OCI-LY7 (cell line): ENCODE measurements around the gene SHTN1. TPM values are rescaled to one million over a fixed set of nuclear protein-coding genes. Genes with fewer than 3 reads are reported as not detected.

Experiments
- BruUV-seq: library from RNA; stranded (reverse); fragments of 400-500 nt; replicated peaks from 2 replicates; lab custom pipeline; 2021; lab: Mats Ljungman, UMichigan
- CTCF ChIA-PET: fragments of 300-600 bp; sonication (Branson Sonifier 250); formaldehyde crosslinking; loops from one replicate; lab custom pipeline; 2022; ENCODE audit warnings: antibody characterized with exemption; ENCODE audit not compliant: unreplicated experiment; lab: Charles Lee
- POLR2A ChIA-PET: fragments of 300-600 bp; sonication (Branson Sonifier 250); formaldehyde crosslinking; loops from one replicate; lab custom pipeline; 2022; ENCODE audit warnings: antibody characterized with exemption; lab: Charles Lee
- DNase-seq: peaks from one replicate; pipeline ENCODE4 v3.0.0-alpha.2; 2015; ENCODE audit warnings: low spot score
- H2AFZ ChIP-seq: fragments of 200-600 bp; sonication (generic), shearing (Covaris generic); 2 replicates; pipeline ENCODE4 v1.6.1; 2014; ENCODE audit warnings: mild to moderate bottlenecking, antibody characterized with exemption, low read length, moderate library complexity
- H3K27ac ChIP-seq: fragments of 200-600 bp; sonication (generic); 2 replicates; pipeline ENCODE4 v1.5.1; 2014; ENCODE audit warnings: mixed run types, low read depth, mild to moderate bottlenecking, moderate library complexity, low read length, inconsistent platforms; ENCODE audit not compliant: poor library complexity, severe bottlenecking
- H3K36me3 ChIP-seq: fragments of 200-600 bp; sonication (generic); 2 replicates; pipeline ENCODE4 v1.6.1; 2014; ENCODE audit warnings: mild to moderate bottlenecking, antibody characterized with exemption, low read length, moderate library complexity, mixed read lengths; ENCODE audit not compliant: insufficient read depth
- H3K4me1 ChIP-seq: fragments of 200-600 bp; sonication (generic); 2 replicates; pipeline ENCODE4 v1.5.1; 2014; ENCODE audit warnings: mild to moderate bottlenecking, low read length; ENCODE audit not compliant: insufficient read depth, poor library complexity, severe bottlenecking
- H3K4me2 ChIP-seq: fragments of 200-600 bp; sonication (generic); 2 replicates; pipeline ENCODE4 v1.6.1; 2014; ENCODE audit warnings: mild to moderate bottlenecking, low read length
- H3K4me3 ChIP-seq: fragments of 200-600 bp; sonication (generic); 2 replicates; pipeline ENCODE4 v1.5.1; 2014; ENCODE audit warnings: mild to moderate bottlenecking, low read depth, low read length; ENCODE audit not compliant: poor library complexity, severe bottlenecking
- H3K79me2 ChIP-seq: fragments of 200-600 bp; sonication (generic); 2 replicates; pipeline ENCODE4 v1.6.1; 2016; ENCODE audit warnings: low read depth, mild to moderate bottlenecking, low read length, moderate library complexity, mixed read lengths; ENCODE audit not compliant: insufficient read depth
- H3K9me2 ChIP-seq: fragments of 200-600 bp; sonication (generic); 2 replicates; pipeline ENCODE4 v1.6.1; 2016; ENCODE audit warnings: mild to moderate bottlenecking, low read length, mixed read lengths; ENCODE audit not compliant: insufficient read depth
- H3K9me3 ChIP-seq: fragments of 200-600 bp; sonication (generic); 2 replicates; pipeline ENCODE4 v1.6.1; 2014; ENCODE audit warnings: mild to moderate bottlenecking, mixed run types, low read length, mixed read lengths
- H4K20me1 ChIP-seq: fragments of 200-600 bp; sonication (generic); 2 replicates; pipeline ENCODE4 v1.6.1; 2014; ENCODE audit warnings: mild to moderate bottlenecking, antibody characterized with exemption, low read length, moderate library complexity, mixed read lengths; ENCODE audit not compliant: insufficient read depth
- EZH2phosphoT487 ChIP-seq: fragments of 200-600 bp; sonication (generic); IDR thresholded peaks from 2 replicates; pipeline ENCODE4 v1.6.1; 2018; ENCODE audit warnings: low read depth, borderline replicate concordance, mild to moderate bottlenecking, mixed run types, antibody characterized with exemption, low read length, moderate library complexity, mixed read lengths
- intact Hi-C: fragments of 100-400 bp; cut with micrococcal nuclease; formaldehyde crosslinking; loops from one replicate; pipeline ENCODE4 v1.10.0; 2022; ENCODE audit not compliant: unreplicated experiment
- total RNA-seq, 2 experiments: library from RNA; depleted of rRNA in 1 of 2; stranded (reverse); fragments of >200 nt in 1 of 2; shearing (Covaris generic) in 1 of 2; gene quantifications; 2 replicates each; pipeline ENCODE4 v1.2.3, GENCODE V29; 2014 to 2022
- TF ChIP-seq, protein P1 (sequence below): fragments of 200-600 bp; sonication (generic); conservative IDR thresholded peaks from 2 replicates; pipeline ENCODE4 v1.5.1; 2014; ENCODE audit warnings: mild to moderate bottlenecking, antibody characterized with exemption, low read length, moderate library complexity, mixed read lengths

Gene SHTN1
- total RNA-seq, 2 experiments from 2014 or later: not detected

DNA sequence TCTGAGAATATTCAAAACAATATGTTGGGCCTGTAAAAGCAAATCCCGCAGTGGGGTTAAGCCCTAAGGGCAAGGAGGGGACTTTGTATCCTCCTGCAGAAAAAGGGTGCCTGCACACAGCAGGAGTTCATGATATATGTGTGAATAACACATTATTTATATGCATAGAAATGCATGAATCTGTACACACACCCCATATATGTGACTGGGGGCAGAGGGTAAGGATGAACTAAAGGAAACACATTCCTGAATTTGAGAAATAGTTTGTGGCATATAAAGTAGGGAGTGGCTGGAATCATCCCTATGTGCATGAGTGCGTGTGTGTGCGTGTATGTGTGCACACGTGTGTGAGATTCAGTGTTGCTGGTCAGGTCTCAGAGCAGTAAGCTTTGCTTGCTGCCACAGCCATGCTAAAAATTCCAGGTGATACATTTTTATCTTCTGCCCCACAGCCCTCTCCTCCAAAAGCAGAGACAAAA is 136.8 kb downstream of the SHTN1 start:
- TF ChIP-seq, protein P1, sequence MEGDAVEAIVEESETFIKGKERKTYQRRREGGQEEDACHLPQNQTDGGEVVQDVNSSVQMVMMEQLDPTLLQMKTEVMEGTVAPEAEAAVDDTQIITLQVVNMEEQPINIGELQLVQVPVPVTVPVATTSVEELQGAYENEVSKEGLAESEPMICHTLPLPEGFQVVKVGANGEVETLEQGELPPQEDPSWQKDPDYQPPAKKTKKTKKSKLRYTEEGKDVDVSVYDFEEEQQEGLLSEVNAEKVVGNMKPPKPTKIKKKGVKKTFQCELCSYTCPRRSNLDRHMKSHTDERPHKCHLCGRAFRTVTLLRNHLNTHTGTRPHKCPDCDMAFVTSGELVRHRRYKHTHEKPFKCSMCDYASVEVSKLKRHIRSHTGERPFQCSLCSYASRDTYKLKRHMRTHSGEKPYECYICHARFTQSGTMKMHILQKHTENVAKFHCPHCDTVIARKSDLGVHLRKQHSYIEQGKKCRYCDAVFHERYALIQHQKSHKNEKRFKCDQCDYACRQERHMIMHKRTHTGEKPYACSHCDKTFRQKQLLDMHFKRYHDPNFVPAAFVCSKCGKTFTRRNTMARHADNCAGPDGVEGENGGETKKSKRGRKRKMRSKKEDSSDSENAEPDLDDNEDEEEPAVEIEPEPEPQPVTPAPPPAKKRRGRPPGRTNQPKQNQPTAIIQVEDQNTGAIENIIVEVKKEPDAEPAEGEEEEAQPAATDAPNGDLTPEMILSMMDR: no peak
- TF ChIP-seq EZH2phosphoT487: no peak
- BruUV-seq: no TSS peak

DNA sequence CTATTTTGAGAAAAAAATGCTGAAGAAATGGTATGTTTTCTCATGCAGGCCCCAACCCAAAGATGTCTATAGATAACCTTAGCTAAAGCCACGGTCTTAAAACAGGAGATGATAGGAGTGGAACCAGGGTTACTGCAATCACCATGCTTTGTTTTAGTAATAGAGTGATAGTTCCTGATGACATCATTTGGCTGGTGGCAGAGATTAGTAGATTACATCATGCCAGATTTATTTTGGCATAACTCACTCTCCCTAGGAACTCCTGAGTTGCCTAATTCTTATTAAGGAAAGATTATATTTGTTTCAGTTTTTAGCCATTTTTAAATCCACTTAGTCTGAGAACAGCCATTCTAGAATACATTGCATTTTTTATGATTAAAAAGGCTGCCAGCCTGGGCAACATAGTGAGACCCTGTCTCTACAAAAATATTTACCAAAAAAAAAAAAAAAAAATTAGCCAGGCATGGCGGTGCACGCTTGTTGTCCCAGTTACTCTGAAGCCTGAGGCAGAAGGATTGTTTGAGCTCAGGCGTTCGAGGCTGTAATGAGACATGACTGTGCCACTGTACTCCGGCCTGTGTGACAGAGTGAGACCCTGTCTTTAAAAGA is 137.9 kb downstream of the SHTN1 start:
- no peak overlapping the region for H2AFZ ChIP-seq
- no peak for DNase-seq
- no peak overlapping the region for H3K27ac ChIP-seq
- no peaks in the 10 kb centered on the region for H3K79me2 ChIP-seq
- H3K4me1 ChIP-seq: no peaks in the 10 kb centered on the region
- POLR2A ChIA-PET: no interaction called here
- H3K9me3 ChIP-seq: no peaks in the 10 kb centered on the region
- no peaks in the 10 kb centered on the region for H3K36me3 ChIP-seq
- TF ChIP-seq, protein P1: no peak
- TF ChIP-seq EZH2phosphoT487: no peak
- H4K20me1 ChIP-seq: no peaks in the 10 kb centered on the region
- H3K4me2 ChIP-seq: no peak overlapping the region
- intact Hi-C loops: no loop called here
- CTCF ChIA-PET: no interaction called here
- BruUV-seq: no TSS peak
- no peak overlapping the region for H3K4me3 ChIP-seq
- no peaks in the 10 kb centered on the region for H3K9me2 ChIP-seq

More for the DNA sequence above, 136.8 kb downstream of the SHTN1 start:
- no peak overlapping the region for H3K4me3 ChIP-seq
- no peaks in the 10 kb centered on the region for H4K20me1 ChIP-seq
- CTCF ChIA-PET: interaction anchor here (0.6 kb wide), 1 partner anchor 176 kb away, joined by 3 read pairs; no protein-coding TSS in a partner anchor
- intact Hi-C loops: no loop called here
- no peaks in the 10 kb centered on the region for H3K9me3 ChIP-seq
- H3K9me2 ChIP-seq: no peaks in the 10 kb centered on the region
- H3K79me2 ChIP-seq: no peaks in the 10 kb centered on the region
- DNase-seq: no peak
- no peak overlapping the region for H2AFZ ChIP-seq
- POLR2A ChIA-PET: no interaction called here
- H3K4me2 ChIP-seq: no peak overlapping the region
- H3K4me1 ChIP-seq: no peaks in the 10 kb centered on the region
- H3K27ac ChIP-seq: no peak overlapping the region
- H3K36me3 ChIP-seq: no peaks in the 10 kb centered on the region

DNA sequence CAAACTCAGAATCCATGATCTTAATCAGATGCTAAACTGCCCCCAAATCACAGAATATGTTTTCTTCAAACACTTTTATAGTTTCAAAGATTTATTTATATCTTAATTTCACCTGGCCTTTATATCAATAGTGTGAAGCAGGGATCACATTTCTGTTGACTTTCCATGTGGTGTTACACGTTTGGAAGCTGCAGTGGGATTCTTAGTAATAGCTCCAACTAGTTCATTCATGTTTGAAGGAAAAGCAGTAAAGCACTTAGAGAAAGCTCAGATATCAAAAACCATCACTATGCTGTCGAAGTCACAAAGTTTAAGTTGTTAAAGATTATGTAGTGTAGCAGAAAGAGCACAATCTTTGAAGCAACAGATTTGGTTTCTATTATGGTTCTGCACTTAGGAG is 138.9 kb downstream of the SHTN1 start:
- Histone ChIP-seq H3K9me3 (no peaks in the 10 kb centered on the region), H3K4me3 (no peak overlapping the region), H3K79me2 (no peaks in the 10 kb centered on the region), H2AFZ (no peak overlapping the region), H4K20me1 (no peaks in the 10 kb centered on the region), H3K4me1 (no peaks in the 10 kb centered on the region), H3K4me2 (no peak overlapping the region), H3K36me3 (no peaks in the 10 kb centered on the region), H3K9me2 (no peaks in the 10 kb centered on the region), H3K27ac (no peak overlapping the region)
- DNase-seq: no peak
- no TSS peak for BruUV-seq
- ChIA-PET CTCF (no interaction called here), POLR2A (no interaction called here)
- no peak for TF ChIP-seq EZH2phosphoT487
- TF ChIP-seq, protein P1: no peak
- intact Hi-C loops: no loop called here
